A549 (cell line): Measurements from ENCODE around the gene CFAP46.

Source experiments
- CEBPB ChIP-seq, 2 experiments: fragments of >200 bp in 1 of 2; sonication (Bioruptor Twin) in 1 of 2; formaldehyde crosslinking in 1 of 2; IDR thresholded peaks; 2 replicates each; pipeline ENCODE4 v1.6.1; 2012 to 2016
- CTCF ChIP-seq: fragments of >200 bp; sonication (Bioruptor Twin); formaldehyde crosslinking; IDR thresholded peaks from 3 replicates; pipeline ENCODE4 v1.5.1; 2016
- EP300 ChIP-seq, 2 experiments: fragments of >200 bp; sonication (Bioruptor Twin); formaldehyde crosslinking; IDR thresholded peaks; 2 replicates in 1 of 2; 3 replicates in 1 of 2; pipeline ENCODE4 v1.6.1; 2016 to 2017
- HOXA7 ChIP-seq: fragments of 250-450 bp; sonication (Bioruptor Pico); IDR thresholded peaks from 2 replicates; pipeline ENCODE4 v1.5.0; 2020; ENCODE audit warnings: mild to moderate bottlenecking, moderate library complexity
- KDM1A ChIP-seq: fragments of 200-600 bp; sonication (generic); IDR thresholded peaks from 2 replicates; pipeline ENCODE4 v1.6.1; 2016; ENCODE audit warnings: low read depth, mild to moderate bottlenecking
- PBX3 ChIP-seq: IDR thresholded peaks from 2 replicates; pipeline ENCODE4 v1.6.1; 2012
- PHF8 ChIP-seq: fragments of 200-600 bp; sonication (generic); IDR thresholded peaks from 2 replicates; pipeline ENCODE4 v1.6.1; 2016; ENCODE audit warnings: low read depth, mild to moderate bottlenecking, antibody characterized with exemption, moderate library complexity, borderline replicate concordance
- POLR2AphosphoS2 ChIP-seq: conservative IDR thresholded peaks from 2 replicates; pipeline ENCODE4 v1.6.1; 2012; ENCODE audit warnings: low read length, improper control_type of control experiment, inconsistent platforms
- ZSCAN20 ChIP-seq: fragments of 250-450 bp; sonication (Bioruptor Pico); IDR thresholded peaks from 2 replicates; pipeline ENCODE4 v1.8.0; 2022; ENCODE audit warnings: mild to moderate bottlenecking, moderate library complexity

GRCh38 chr10:132862485-132863420 is 79.6 kb downstream of the CFAP46 start:
- TF ChIP-seq POLR2AphosphoS2: no peak
- no peak for TF ChIP-seq ZSCAN20
- no peak for TF ChIP-seq HOXA7 (CRISPR knock-in tag)
- TF ChIP-seq PBX3: no peak
- TF ChIP-seq CTCF: no peak
- no peak for TF ChIP-seq KDM1A
- TF ChIP-seq EP300 (IDR thresholded peaks at IDR 0.05): no peak
- no peak for TF ChIP-seq CEBPB (IDR thresholded peaks at IDR 0.05)
- no peak for TF ChIP-seq PHF8
